A673 (cell line): ENCODE data around the gene DLX4. TPM values are rescaled to one million over a fixed set of nuclear protein-coding genes. Genes with fewer than 3 reads are reported as not detected.

Source experiments
- BruUV-seq: library from RNA; stranded (reverse); fragments of 400-500 nt; replicated peaks from 2 replicates; lab custom pipeline; 2021; lab: Mats Ljungman, UMichigan
- CTCF ChIA-PET: fragments of 300-600 bp; sonication (Branson Sonifier 250); formaldehyde crosslinking; loops from one replicate; lab custom pipeline; 2022; ENCODE audit warnings: antibody characterized with exemption; lab: Charles Lee
- POLR2A ChIA-PET: fragments of 300-600 bp; sonication (Branson Sonifier 250); formaldehyde crosslinking; loops from one replicate; lab custom pipeline; 2022; ENCODE audit warnings: antibody characterized with exemption; ENCODE audit not compliant: low non-redundant PET; lab: Charles Lee
- DNase-seq: peaks from one replicate; pipeline ENCODE4 v3.0.0-alpha.2; 2015; ENCODE audit warnings: low spot score
- H3K27ac ChIP-seq: fragments of 200-600 bp; sonication (generic); 2 replicates; pipeline ENCODE4 v1.5.1; 2016; ENCODE audit warnings: mixed run types, low read depth, mild to moderate bottlenecking, mixed read lengths, antibody characterized with exemption, low read length; ENCODE audit not compliant: poor library complexity, severe bottlenecking
- H3K27me3 ChIP-seq: fragments of 200-600 bp; sonication (generic); replicated peaks from 2 replicates; pipeline ENCODE4 v1.6.1; 2017; ENCODE audit warnings: mixed run types, low read depth, mild to moderate bottlenecking, mixed read lengths, antibody characterized with exemption, low read length; ENCODE audit not compliant: insufficient read depth, poor library complexity
- H3K36me3 ChIP-seq: fragments of 200-600 bp; sonication (generic); 2 replicates; pipeline ENCODE4 v1.6.1; 2016; ENCODE audit warnings: mixed run types, mild to moderate bottlenecking, mixed read lengths, antibody characterized with exemption, low read length; ENCODE audit not compliant: insufficient read depth, poor library complexity, severe bottlenecking
- H3K4me1 ChIP-seq: fragments of 200-600 bp; sonication (generic); 2 replicates; pipeline ENCODE4 v1.6.1; 2017; ENCODE audit warnings: mixed run types, mild to moderate bottlenecking, mixed read lengths, antibody characterized with exemption, low read length; ENCODE audit not compliant: insufficient read depth, poor library complexity, severe bottlenecking
- H3K4me3 ChIP-seq: fragments of 200-600 bp; sonication (generic); 2 replicates; pipeline ENCODE4 v1.5.1; 2016; ENCODE audit warnings: low read depth, mixed run types, mild to moderate bottlenecking, mixed read lengths, low read length; ENCODE audit not compliant: poor library complexity, severe bottlenecking
- H3K9me3 ChIP-seq: fragments of 200-600 bp; sonication (generic); 2 replicates; pipeline ENCODE4 v1.6.1; 2016; ENCODE audit warnings: mixed run types, low read depth, mild to moderate bottlenecking, mixed read lengths, antibody characterized with exemption, low read length; ENCODE audit not compliant: poor library complexity, severe bottlenecking
- CTCF ChIP-seq: fragments of 300-800, 200-600 bp; sonication (generic); conservative IDR thresholded peaks from 2 replicates; pipeline ENCODE4 v1.5.1; 2017; ENCODE audit warnings: low read depth, mild to moderate bottlenecking, antibody characterized with exemption, low read length, moderate library complexity, mixed read lengths
- EZH2 ChIP-seq: fragments of 200-600 bp; sonication (generic); IDR thresholded peaks from 2 replicates; pipeline ENCODE4 v1.6.1; 2017; ENCODE audit warnings: borderline replicate concordance, low read depth, mild to moderate bottlenecking, mixed read lengths, antibody characterized with exemption, low read length; ENCODE audit not compliant: poor library complexity, severe bottlenecking
- intact Hi-C: fragments of 100-400 bp; cut with micrococcal nuclease; formaldehyde crosslinking; loops from one replicate; pipeline ENCODE4 v1.10.0; 2022; ENCODE audit not compliant: unreplicated experiment
- total RNA-seq: library from RNA; stranded (reverse); gene quantifications from 2 replicates; pipeline ENCODE4 v1.2.3, GENCODE V29; 2021

The DLX4 gene
- total RNA-seq, 1 experiment from 2014 or later: 0.82 TPM

- intact Hi-C loops: no loop called here
- H3K27ac ChIP-seq: no peak overlapping the region
- TF ChIP-seq CTCF: no peak
These were observed 53.6 kb downstream of the DLX4 start for GRCh38 chr17:50022463-50023130.

GRCh38 chr17:50023520-50023919, 54.5 kb downstream of the DLX4 start:
- Histone ChIP-seq H3K4me3 (no peak overlapping the region), H3K36me3 (no peaks in the 10 kb centered on the region), H3K4me1 (peaks cover 8% of the 10 kb centered on the region), H3K27me3 (no peaks in the 10 kb centered on the region), H3K27ac (no peak overlapping the region), H3K9me3 (peaks cover 10% of the 10 kb centered on the region)
- ChIA-PET CTCF (no interaction called here), POLR2A (no interaction called here)
- no peak for DNase-seq
- TF ChIP-seq EZH2 (no peak), CTCF (no peak)
- BruUV-seq: no TSS peak
- intact Hi-C loops: no loop called here

More at GRCh38 chr17:50022463-50023130, 53.6 kb downstream of the DLX4 start:
- BruUV-seq: no TSS peak
- POLR2A ChIA-PET: no interaction called here
- H3K36me3 ChIP-seq: no peaks in the 10 kb centered on the region
- CTCF ChIA-PET: no interaction called here
- H3K9me3 ChIP-seq: peaks cover 10% of the 10 kb centered on the region
- no peak overlapping the region for H3K4me3 ChIP-seq
- H3K4me1 ChIP-seq: peaks cover 6% of the 10 kb centered on the region
- no peaks in the 10 kb centered on the region for H3K27me3 ChIP-seq
- DNase-seq: no peak

Other genes starting within 250 kb of the DLX4 start
- gene FAM117A, start 205.1 kb upstream of the DLX4 start, total RNA-seq: 10.1 and 10.8 TPM in 2 replicates
- gene KAT7, start 180.5 kb upstream of the DLX4 start, total RNA-seq: 94.0 and 96.2 TPM in 2 replicates
- not detected in 2 replicates for gene TAC4, start 121.1 kb upstream of the DLX4 start, total RNA-seq
- 0.20 TPM in 1 of 2 replicates, not detected in the other for gene DLX3, start 26.0 kb downstream of the DLX4 start, total RNA-seq
- 1.4 and 3.3 TPM in 2 replicates for gene ITGA3, start 86.9 kb downstream of the DLX4 start, total RNA-seq
- 20.4 and 31.6 TPM in 2 replicates for gene PDK2, start 126.2 kb downstream of the DLX4 start, total RNA-seq
- gene SAMD14, start 161.0 kb downstream of the DLX4 start, total RNA-seq: 45.0 and 51.4 TPM in 2 replicates
- gene PPP1R9B, start 181.5 kb downstream of the DLX4 start, total RNA-seq: 61.3 and 68.4 TPM in 2 replicates
- not detected in 2 replicates for gene SGCA, start 196.8 kb downstream of the DLX4 start, total RNA-seq
- 24.6 and 44.7 TPM in 2 replicates for gene COL1A1, start 232.4 kb downstream of the DLX4 start, total RNA-seq